ENCODE measurements around the gene PARS2.
"Not testable (repeated sequence)": the region's sequence is repeated elsewhere in the genome, so short reads cannot be mapped to it uniquely, and the experiment has no call there.

The PARS2 gene

DNA sequence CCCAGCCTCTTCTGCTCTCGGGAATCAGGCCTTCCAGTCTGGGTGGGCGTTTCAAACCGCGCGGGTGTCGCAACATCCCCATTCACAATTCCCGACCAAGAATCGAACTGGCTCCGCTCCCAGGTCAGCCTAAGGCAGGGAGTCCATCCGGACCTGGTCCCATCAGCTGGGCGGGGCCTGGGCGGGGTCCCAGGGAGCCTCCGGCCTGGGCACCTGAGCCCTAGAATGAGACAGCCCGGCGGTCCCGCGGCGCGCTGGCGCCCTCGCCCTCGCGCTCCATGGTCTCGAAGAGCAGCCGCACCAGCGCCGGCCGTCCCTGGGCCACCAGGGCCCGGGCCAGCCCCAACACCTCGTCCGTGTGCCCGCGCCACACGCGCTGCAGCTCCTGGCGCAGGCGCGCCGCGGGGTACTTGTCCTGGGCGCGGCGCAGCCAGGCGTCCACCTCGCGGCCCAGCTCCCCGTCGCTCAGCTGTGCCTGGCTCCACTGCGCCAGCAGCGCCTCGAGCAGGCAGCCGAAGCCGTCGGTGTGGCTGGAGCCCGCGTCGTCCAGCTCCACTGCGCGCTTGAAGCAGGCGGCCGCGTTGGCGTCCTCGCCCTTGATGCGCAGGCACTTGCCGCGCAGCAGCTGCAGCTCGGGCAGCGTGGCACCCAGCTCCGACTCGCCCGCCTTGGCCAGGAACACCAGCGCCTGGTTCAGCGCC, 16.9 kb upstream of the PARS2 start:
- no peak for DNase-seq
- H3K27ac ChIP-seq, result no peak overlapping the region
- H3K36me3 ChIP-seq, result no peaks in the 10 kb centered on the region
- TF ChIP-seq, protein P1, sequence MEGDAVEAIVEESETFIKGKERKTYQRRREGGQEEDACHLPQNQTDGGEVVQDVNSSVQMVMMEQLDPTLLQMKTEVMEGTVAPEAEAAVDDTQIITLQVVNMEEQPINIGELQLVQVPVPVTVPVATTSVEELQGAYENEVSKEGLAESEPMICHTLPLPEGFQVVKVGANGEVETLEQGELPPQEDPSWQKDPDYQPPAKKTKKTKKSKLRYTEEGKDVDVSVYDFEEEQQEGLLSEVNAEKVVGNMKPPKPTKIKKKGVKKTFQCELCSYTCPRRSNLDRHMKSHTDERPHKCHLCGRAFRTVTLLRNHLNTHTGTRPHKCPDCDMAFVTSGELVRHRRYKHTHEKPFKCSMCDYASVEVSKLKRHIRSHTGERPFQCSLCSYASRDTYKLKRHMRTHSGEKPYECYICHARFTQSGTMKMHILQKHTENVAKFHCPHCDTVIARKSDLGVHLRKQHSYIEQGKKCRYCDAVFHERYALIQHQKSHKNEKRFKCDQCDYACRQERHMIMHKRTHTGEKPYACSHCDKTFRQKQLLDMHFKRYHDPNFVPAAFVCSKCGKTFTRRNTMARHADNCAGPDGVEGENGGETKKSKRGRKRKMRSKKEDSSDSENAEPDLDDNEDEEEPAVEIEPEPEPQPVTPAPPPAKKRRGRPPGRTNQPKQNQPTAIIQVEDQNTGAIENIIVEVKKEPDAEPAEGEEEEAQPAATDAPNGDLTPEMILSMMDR (IDR thresholded peaks at IDR 0.05; ENCODE audit: low read depth, low read length), result no peak
- H3K27me3 ChIP-seq (ENCODE audit: insufficient read depth, low read depth, severe bottlenecking), result no peaks in the 10 kb centered on the region
- H3K4me3 ChIP-seq (ENCODE audit: low read depth, low read length), result no peak overlapping the region
- no peaks in the 10 kb centered on the region for H3K9me3 ChIP-seq (ENCODE audit: severe bottlenecking)

DNA sequence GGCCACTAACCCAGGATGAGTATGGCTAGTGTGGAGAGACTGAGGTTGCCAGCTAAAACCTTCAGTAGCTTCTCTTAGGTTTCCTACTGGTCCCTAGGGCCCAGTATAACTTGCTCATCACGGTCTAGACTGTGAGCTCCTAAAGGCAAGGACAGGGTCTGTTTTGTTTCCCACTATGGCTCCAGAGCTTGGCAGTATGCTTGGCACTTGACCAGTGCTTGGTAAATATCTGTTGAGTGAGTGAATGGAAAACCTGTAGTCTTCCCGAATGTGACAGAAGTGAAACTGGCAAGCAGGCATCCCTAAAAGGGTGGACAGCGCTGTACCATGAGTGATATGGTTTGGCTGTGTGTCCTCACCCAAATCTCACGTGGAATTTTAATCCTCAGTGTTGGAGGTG, 13.1 kb upstream of the PARS2 start:
- no peaks in the 10 kb centered on the region for H3K36me3 ChIP-seq
- DNase-seq, result no peak
- no peaks in the 10 kb centered on the region for H3K27me3 ChIP-seq (ENCODE audit: insufficient read depth, low read depth, severe bottlenecking)
- no peak overlapping the region for H3K4me3 ChIP-seq (ENCODE audit: low read depth, low read length)
- TF ChIP-seq, protein P1 (IDR thresholded peaks at IDR 0.05; ENCODE audit: low read depth, low read length), result no peak
- H3K9me3 ChIP-seq (ENCODE audit: severe bottlenecking), result no peaks in the 10 kb centered on the region
- H3K27ac ChIP-seq, result no peak overlapping the region

DNA sequence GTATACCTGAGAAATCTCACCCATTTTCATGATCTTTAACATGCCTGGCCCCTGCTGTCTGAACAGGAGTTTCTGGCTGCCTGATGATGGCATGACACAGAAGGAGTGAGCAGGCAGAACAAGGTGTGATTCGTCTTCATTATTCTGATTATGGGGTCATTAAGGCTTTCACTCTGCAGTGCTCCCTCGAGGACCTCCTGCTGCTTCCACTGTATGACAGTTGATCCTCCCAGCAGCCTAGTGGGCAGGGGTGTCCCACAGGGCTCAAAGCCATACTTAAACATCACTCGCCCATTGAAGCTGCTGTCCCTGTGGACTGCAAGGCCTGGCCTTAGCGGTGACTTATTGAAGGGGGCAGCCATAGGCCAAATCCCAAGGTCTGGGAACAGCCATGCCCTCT, 12.7 kb upstream of the PARS2 start:
- no peaks in the 10 kb centered on the region for H3K9me3 ChIP-seq (ENCODE audit: severe bottlenecking)
- H3K27me3 ChIP-seq (ENCODE audit: insufficient read depth, low read depth, severe bottlenecking), result no peaks in the 10 kb centered on the region
- TF ChIP-seq, protein P1 (IDR thresholded peaks at IDR 0.05; ENCODE audit: low read depth, low read length), result no peak
- H3K36me3 ChIP-seq, result no peaks in the 10 kb centered on the region
- DNase-seq, result no peak
- H3K4me3 ChIP-seq (ENCODE audit: low read depth, low read length), result no peak overlapping the region
- no peak overlapping the region for H3K27ac ChIP-seq

DNA sequence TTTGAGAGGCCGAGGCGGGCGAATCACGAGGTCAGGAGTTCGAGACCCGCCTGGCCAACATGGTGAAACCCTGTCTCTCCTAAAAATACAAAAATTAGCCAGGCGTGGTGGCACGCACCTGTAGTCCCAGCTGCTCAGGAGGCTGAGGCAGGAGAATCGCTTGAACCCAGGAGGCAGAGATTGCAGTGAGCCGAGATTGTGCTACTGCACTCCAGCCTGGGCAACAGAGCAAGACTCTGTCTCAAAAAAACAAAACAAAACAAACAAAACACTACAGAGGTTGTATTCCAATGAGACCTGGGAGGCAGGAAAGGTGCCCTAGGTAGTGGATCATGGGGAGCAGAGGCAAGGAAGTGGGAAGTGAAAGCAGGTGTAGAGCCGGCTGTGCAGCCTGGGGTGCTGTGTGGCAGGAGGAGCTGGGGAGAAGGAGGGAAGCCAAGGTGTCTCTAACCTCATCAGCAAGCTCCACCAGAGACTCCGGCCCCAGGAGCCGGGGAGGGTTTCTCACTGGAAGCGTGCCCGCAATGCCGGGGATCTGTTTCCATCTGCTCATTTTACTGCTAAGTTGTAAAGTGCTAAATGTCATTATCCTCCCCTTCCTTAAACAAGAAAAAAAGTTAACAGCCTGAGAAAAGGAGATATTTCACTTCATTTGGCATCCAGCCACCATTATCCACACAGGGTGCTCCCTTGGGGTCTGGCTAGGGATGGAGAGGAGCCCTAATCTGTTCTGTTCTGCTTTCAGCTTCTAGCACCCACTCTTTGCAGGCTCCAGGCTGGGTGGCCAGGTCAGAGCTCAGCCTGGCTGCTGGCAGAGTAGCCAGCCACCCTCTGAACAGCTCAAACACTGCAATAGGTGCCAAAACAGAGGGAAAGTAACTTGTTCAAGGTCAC, 11.8 kb upstream of the PARS2 start:
- H3K36me3 ChIP-seq; H3K4me3 ChIP-seq (ENCODE audit: low read depth, low read length); H3K27me3 ChIP-seq (ENCODE audit: insufficient read depth, low read depth, severe bottlenecking); DNase-seq; H3K9me3 ChIP-seq (ENCODE audit: severe bottlenecking): not testable (repeated sequence)
- peak overlapping the region; percentile 74; the same call in 1 of the 2 replicates for H3K27ac ChIP-seq

DNA sequence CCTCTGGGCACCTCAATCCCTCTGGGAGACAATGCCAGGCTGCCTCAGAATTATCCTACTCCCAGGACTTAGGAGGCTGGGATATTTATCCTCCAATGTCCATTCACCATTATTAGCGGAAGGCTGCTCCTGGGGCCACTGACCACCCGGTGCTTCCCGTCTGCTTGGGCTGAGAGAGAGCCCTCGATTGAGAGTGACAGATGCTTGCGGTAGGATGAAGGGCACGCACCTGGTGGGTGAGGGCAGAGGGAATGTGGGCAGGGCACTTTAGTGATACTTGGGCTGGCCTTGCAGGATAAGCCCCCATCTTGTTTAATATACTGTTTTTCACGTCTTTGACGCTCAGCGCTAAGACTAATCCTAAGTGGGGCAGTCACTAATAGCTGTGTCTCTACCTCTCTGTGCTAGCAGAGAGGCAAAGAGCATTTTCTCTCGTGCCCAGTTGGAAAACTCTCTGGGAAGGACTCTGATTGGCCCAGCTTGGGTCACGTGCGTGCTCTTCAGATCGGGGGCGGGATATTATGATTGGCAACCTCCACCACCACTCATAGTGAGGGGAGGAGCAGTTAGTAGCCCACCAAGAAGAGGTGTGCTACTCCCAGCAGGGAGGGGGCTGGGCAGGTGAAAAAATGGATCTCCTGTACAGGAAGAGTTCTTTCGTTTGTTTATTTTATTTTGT, 10.6 kb upstream of the PARS2 start:
- TF ChIP-seq, protein P1 (IDR thresholded peaks at IDR 0.05; ENCODE audit: low read depth, low read length), result no peak
- H3K27ac ChIP-seq, result peak overlapping the region; percentile 74
- no peaks in the 10 kb centered on the region for H3K36me3 ChIP-seq
- peak; percentile 92 for DNase-seq
- no peaks in the 10 kb centered on the region for H3K9me3 ChIP-seq (ENCODE audit: severe bottlenecking)
- H3K27me3 ChIP-seq (ENCODE audit: insufficient read depth, low read depth, severe bottlenecking), result no peaks in the 10 kb centered on the region
- H3K4me3 ChIP-seq (ENCODE audit: low read depth, low read length), result peak overlapping the region; percentile 33

DNA sequence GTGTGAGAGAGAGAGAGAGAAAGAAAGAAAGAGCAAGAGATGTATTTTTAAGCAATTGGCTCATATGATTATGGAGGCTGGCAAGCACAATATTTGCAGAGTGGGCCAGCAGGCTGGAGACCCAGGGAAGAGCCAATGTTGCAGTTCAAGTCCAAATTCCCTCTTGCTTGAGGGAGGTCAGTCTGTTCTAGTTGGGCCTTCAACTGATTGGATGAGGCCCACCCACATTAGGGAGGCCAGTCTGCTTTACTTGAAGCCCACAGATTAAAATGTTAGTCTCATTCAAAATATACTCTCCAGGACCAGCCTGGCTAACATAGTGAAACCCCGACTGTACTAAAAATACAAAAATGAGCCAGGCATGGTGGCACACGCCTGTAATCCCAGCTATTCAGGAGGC, 8.6 kb upstream of the PARS2 start:
- no peak overlapping the region for H3K27ac ChIP-seq
- no peak overlapping the region for H3K4me3 ChIP-seq (ENCODE audit: low read depth, low read length)
- H3K36me3 ChIP-seq, result no peaks in the 10 kb centered on the region
- no peak for DNase-seq
- H3K9me3 ChIP-seq (ENCODE audit: severe bottlenecking), result no peaks in the 10 kb centered on the region
- no peaks in the 10 kb centered on the region for H3K27me3 ChIP-seq (ENCODE audit: insufficient read depth, low read depth, severe bottlenecking)
- TF ChIP-seq, protein P1 (IDR thresholded peaks at IDR 0.05; ENCODE audit: low read depth, low read length), result no peak
